Bone marrow (tissue), 2 donors: ENCODE measurements around the gene GPR39.

Source experiments
- DNase-seq, 2 donors: peaks; one replicate each; lab custom pipeline; 2025; lab: John Stamatoyannopoulos, UW

The GPR39 gene

DNA sequence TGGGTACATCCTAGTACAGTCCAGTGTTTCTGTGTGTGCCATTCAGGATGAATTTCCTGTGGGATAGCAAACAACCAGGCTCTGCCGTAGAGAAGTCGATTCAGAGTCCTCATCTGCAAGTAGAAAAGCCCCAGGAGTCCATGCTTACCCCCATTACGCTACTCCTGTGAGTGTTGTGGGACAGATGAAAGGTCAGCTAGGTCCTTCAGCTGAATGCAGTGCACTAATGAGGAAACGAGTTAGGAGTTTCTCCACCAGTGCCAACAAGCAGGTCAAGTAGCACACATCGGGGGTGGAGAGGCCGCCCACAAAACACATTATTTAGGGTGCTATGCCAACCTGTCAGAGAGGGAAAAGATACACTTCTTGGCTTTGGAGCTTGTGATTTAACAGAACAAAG, 2.5 kb upstream of the GPR39 start:
- DNase-seq, result no peak

- DNase-seq, result no peak
Measured at GRCh38 chr2:132415256-132415914, 1.2 kb upstream of the GPR39 start.

DNA sequence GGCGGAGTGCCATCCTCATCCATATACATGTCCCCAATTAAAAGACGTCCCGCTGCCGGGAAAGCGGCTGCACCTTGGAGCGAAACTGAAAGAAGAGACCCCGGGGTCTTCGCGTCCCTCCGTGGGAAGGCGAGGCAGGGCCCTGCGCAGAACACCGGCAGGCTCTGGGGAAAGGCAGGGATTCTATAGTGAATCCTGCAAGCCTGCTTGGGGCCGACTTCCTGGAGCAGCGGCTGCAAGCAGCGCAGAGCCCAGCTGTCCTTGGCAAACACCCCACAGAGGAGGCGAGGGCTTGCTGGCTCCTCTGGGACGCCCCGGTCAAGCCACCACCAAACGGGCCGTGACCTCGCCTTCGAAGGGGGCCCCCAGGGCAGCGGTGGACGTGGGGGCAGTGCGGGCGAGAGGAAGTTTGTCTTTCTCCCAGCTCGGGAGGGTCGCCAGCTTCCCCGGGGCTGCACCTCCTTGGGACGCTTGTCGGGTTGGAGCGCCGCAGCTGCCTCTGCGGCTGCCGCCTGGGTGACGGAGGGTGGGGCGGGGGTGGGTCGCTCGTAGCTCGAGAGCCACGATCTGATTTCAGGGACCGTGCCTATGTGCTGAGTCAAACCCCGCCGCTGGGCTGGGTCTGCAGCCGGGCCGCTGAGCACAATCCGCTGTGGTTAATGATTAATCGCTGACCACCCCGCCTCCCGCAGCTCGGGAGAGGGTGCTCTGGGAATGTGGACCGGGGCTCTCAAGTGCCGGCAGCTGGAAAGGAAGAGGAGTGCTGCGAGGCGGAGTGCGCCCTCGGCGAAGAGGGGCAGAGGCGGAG, 486 bp upstream of the GPR39 start:
- DNase-seq, result no peak

GRCh38 chr2:132417430-132418035, 928 bp downstream of the GPR39 start:
- no peak for DNase-seq

DNA sequence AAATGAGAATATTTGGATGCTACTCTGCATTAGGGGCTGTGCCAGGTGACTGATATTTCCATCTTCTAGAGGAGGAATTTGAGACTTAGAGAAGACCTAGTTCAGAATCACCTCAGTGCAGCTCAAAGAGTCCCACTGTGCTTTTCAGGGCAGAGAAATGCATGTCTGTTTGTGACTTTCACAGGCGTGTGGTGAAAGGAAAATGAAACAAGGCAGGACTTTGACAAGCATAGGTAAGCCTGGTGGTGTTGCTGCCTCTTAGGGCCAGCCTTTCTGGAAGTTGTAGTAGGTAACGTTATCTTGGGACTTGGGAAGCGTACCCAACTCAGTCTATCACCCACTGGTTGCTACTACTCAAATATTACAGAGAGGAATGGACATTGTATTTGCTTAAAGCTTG, 2.6 kb downstream of the GPR39 start:
- DNase-seq, result no peak

- DNase-seq, result no peak
Measured at GRCh38 chr2:132419941-132420340, 3.3 kb downstream of the GPR39 start.

DNA sequence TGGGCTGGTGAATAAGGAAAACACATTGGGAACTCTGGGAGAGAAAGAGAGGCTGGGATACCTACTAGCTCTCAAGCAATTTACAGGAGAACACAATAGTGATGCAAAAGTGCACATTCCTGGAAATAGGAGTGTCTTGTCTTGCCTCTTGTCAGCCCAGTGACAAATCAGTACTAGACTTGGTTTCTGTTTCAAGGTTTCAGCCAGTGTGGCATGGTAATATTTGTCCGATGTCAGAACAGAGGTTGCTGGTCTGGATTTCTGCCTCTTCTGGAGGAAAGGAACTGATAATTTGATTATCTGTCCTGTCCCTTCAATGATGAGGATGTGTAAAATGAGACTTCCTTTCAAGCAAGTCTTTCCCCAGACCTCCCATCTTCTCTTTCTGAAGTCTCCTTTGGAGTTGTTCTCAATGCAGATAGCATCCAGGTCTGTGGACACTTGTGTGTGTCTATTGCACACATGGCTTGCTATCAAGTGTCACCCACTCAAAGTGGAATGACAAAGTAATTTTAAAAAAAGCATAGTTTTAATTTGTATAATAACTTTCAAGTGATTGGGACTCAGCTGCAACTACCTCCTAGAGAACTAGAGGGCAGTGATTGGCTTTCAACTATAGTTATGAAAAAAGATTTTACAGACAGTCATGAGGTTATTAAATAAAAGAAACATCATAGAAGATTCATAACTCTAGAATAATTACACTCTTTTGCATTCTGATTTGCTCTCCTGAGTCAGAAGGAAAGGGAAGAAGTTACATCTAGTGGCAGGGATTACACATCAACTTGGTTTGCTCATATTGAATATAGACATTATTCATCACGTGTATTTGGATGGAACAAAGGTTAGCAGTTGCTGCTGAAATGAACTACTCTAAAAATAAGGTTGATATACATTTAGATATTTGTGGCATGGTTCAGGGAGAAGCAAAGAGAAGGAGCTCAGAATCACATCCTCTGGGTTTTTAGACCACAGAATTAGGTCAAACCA, 4.5 kb downstream of the GPR39 start:
- DNase-seq, result no peak

- no peak for DNase-seq
Measured at GRCh38 chr2:132422736-132423135, 6.1 kb downstream of the GPR39 start.

DNA sequence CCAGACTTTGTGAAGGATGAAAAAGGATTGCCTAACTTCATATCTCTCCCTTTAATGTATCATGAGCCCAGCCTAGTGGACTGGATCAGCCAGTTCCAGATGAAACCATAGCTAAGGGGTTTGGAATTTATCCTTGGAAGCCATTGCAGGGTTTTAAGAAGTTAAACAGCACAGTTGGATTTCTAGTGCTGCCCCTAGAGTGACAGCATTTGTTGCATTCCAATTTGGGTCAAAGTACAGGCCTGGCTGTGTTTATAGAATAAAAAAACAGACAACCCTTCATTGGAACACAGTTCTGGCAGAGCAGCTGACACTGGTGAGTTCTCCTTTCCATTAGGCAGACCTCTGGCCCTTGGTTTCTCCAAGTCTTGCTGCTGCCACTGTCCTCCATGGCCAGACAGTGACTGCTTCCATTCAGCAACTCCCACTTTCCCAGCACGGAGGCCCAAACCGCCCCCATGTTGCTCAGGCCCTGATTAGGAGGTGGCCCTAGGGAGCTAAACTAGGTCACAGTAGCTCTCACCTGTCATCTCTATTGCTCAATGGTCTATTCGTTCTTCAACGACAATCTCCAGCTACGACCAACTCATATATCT, 8.0 kb downstream of the GPR39 start:
- DNase-seq, result no peak

GRCh38 chr2:132426033-132426432, 9.4 kb downstream of the GPR39 start:
- DNase-seq, result no peak

DNA sequence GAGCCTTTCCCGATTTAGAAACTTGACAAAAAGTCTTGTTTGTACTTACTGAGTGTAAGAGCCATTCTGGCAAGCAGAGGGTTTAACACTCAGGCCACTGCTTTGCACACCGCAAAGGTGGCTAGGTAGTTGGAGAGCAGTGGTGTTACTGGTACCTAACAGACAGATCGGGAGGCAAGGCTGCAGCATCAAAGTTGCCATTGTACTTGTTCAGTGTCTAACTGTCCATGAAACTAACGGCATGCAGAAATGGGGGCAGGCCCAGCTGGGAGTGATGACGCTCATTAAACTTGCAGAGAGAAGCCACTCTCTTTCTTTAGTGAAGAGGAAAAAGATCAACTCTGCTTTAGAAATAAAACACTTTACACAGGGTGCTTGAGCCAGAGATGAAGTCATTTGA, 10.1 kb downstream of the GPR39 start:
- DNase-seq, result no peak

- DNase-seq, result no peak
Measured at GRCh38 chr2:132429351-132429750, 12.7 kb downstream of the GPR39 start.

DNA sequence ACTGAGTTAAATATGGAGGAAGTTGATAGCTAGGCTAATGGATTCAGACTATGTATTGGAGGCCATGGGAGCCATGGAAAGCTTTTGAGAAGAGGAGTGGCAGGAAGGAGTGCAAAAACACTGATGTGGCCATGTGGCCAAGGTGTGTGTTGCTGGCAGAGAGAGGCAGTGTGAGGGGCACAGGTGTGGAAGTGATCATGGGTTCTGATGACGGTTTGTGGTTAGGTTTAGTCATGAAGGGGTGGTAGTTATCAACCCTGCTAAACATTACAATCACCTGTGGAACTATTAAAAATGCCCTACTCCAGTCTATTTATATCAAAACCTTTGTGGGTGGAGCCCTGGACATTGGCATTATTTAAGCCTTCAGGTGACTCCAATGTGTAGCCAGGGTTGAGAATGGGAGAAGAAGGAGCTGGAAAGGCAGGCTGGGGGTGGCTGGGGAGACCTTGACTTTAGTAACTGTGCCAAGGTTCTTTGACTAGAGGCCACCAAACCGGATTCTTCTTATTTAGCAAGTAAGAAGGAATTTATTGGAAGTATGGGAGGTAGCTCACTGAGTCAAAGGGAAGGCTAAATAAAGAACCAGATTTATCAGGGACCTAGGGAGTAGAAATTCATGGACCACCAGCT, 13.5 kb downstream of the GPR39 start:
- DNase-seq, result no peak

- DNase-seq, result no peak
Measured at GRCh38 chr2:132430895-132431294, 14.3 kb downstream of the GPR39 start.

- no peak for DNase-seq
Measured at GRCh38 chr2:132437852-132438669, 21.5 kb downstream of the GPR39 start.

DNA sequence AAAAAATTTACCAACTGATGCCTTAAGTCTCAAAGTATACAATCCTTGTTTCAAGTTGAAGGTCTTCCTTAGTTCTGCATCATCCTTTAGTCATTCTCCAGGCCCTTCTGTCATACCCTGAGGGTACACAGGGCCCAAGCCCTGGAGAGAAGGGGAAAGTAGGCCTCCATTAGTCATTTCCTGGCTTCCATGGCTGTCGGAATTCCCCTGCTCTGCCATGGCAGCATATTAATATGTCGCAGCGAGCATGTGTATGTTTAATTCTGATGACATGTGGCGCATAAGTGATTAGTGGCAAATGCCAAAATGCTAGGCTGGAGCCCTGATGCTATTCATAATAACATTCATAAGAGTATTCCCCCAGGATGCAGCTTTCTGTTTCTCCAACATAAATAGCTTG, 22.1 kb downstream of the GPR39 start:
- DNase-seq, result no peak

GRCh38 chr2:132439703-132440398, 23.2 kb downstream of the GPR39 start:
- no peak for DNase-seq

DNA sequence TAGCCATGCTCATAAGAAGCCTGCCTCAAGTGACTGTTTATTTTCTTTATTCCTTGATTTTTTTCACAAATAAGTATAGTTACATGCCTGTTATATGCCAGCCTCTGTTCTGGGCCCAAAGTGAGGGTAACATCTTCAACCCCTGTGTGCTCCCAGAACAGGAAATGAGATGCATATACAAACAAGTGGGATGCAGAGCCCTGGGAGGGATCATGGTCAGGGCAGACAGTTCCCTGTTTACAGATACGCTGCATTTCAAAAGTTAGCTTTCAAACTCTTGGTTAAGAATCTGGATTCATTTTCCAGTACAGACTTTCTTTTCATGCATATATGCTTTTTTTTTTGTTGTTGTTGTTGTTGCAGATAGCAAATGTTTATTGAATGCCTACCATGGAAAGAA, 24.4 kb downstream of the GPR39 start:
- DNase-seq, result no peak

DNA sequence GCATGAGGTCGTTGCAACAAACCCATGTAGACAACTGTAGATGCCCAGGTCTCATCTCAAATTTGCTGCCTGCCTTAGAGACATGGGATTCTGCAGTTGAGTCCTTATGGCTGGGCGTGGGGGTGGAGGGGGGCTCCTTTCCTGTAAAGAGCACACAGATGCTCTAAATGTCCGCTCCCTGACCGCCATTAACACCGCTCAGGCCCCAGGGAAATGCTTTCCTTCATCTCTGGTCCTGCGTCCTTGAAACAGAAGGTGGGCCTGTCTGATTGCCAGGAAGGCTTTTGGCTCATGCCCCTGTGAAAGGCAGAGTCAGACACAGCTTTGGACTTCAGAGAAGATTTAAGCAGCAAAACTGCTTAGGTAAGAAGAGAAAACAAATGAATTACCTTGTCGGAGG, 25.7 kb downstream of the GPR39 start:
- DNase-seq, result no peak

DNA sequence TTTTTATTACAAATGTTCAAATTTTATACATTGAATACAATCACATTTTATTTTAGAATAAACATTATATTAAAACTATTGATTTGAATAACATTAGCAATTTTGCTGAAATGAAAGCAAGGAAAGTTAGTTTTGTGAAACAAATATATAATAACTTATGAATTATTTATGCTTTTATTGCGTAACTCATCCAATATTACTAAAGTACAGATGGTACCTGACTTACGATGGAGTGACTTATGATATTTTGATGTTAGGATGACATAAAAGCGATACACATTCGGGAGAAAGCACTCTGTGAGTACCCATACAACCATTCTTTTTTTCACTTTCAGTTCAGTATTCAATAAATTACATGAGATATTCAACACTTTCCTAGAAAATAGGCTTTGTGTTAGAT, 26.5 kb downstream of the GPR39 start:
- no peak for DNase-seq
